Activated CD8-positive, alpha-beta T cell treated with anti-CD3 and anti-CD28 coated beads, Interleukin-2, amount 10 ng/mL, durations not matched to agents 7 days and 5 days (primary cell): ENCODE results near the gene ITGB3BP. TPM values are rescaled to one million over a fixed set of nuclear protein-coding genes. Genes with fewer than 3 reads are reported as not detected.

Source experiments
- ATAC-seq: fragments of 150-1000 bp; cut with Tn5 transposase; one replicate; pipeline ENCODE4 v1.10.0; 2021; ENCODE audit warnings: moderate library complexity
- CTCF ChIA-PET: fragments of 350-600 bp; sonication (Branson Sonifier 250); formaldehyde crosslinking; loops from one replicate; lab custom pipeline; 2021; ENCODE audit warnings: antibody characterized with exemption; lab: Charles Lee
- POLR2A ChIA-PET: fragments of 350-600 bp; sonication (Branson Sonifier 250); formaldehyde crosslinking; loops from one replicate; lab custom pipeline; 2021; ENCODE audit warnings: antibody characterized with exemption; lab: Charles Lee
- DNase-seq: peaks from one replicate; pipeline ENCODE4 v3.0.0-alpha.2; 2020
- H3K27ac Mint-ChIP-seq: one replicate; pipeline ENCODE4 v1.8.0; 2021; ENCODE audit warnings: mild to moderate bottlenecking, mixed read lengths
- H3K27me3 Mint-ChIP-seq: one replicate; pipeline ENCODE4 v1.8.0; 2021; ENCODE audit warnings: low read depth, mixed read lengths
- H3K36me3 Mint-ChIP-seq: one replicate; pipeline ENCODE4 v1.8.0; 2021; ENCODE audit warnings: low read depth, mixed read lengths
- H3K4me1 Mint-ChIP-seq: one replicate; pipeline ENCODE4 v1.8.0; 2021; ENCODE audit warnings: low read depth, mixed read lengths
- H3K4me3 Mint-ChIP-seq: one replicate; pipeline ENCODE4 v1.8.0; 2021; ENCODE audit warnings: mild to moderate bottlenecking, mixed read lengths
- H3K9me3 Mint-ChIP-seq: one replicate; pipeline ENCODE4 v1.8.0; 2022; ENCODE audit warnings: mixed read lengths; ENCODE audit not compliant: insufficient read depth
- total RNA-seq, 2 experiments: library from RNA; stranded (reverse); gene quantifications; one replicate each; pipeline ENCODE4 v1.2.3, GENCODE V29; 2021

The ITGB3BP gene
- total RNA-seq, 2 experiments from 2014 or later = 69.5 to 74.4 TPM

DNA sequence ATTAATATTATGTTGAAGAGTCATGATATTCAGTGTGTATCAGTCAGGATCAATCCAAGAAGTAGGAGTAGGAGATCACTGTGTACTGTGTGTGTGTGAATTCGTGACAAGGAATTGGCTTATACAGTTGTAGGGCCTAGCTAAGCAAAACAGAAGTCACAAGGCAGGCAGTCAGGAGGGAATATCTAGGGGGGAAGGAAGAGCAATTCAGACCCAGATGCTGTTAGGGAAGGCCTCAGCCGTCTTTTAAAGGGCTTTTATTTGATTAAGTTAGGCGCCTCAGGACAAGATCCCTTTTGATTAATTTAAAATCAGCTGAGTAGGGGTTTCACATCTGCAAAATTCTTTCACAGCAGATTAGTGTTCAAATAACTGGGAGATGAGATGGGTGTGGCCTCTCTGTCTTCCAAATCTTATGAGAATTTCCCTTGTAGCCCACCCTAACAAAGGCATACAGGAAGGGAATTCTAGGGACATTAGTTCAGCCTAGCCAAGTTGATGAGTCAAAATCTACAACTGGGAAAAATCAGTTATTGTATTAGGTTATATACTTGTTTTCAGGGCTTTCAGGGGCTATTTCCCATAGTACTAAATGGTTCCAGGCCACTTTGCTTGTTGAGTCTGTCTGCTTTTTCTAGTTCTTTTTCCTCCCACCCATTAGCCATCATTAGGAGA is 108.2 kb downstream of the ITGB3BP start:
- peaks cover 29% of the 10 kb centered on the region for H3K36me3 Mint-ChIP-seq
- no peaks in the 10 kb centered on the region for H3K9me3 Mint-ChIP-seq
- ATAC-seq = no peak
- ChIA-PET CTCF (interaction anchor here (1.0 to 1.9 kb wide), 2 partner anchors 9 to 27 kb away, joined by 3 to 4 read pairs; no protein-coding TSS in a partner anchor), POLR2A (no interaction called here)
- no peak overlapping the region for H3K4me3 Mint-ChIP-seq
- H3K4me1 Mint-ChIP-seq = no peaks in the 10 kb centered on the region
- H3K27ac Mint-ChIP-seq = no peak overlapping the region
- no peak for DNase-seq
- H3K27me3 Mint-ChIP-seq = no peaks in the 10 kb centered on the region

GRCh38 chr1:63413394-63413793 is 109.6 kb downstream of the ITGB3BP start:
- no peak overlapping the region for H3K4me3 Mint-ChIP-seq
- POLR2A ChIA-PET = no interaction called here
- H3K27ac Mint-ChIP-seq = no peak overlapping the region

GRCh38 chr1:63411066-63411465 is 112.0 kb downstream of the ITGB3BP start:
- Mint-ChIP-seq H3K27me3 (no peaks in the 10 kb centered on the region), H3K4me1 (no peaks in the 10 kb centered on the region), H3K4me3 (no peak overlapping the region), H3K36me3 (peaks cover 14% of the 10 kb centered on the region), H3K9me3 (no peaks in the 10 kb centered on the region), H3K27ac (no peak overlapping the region)
- no peak for ATAC-seq
- DNase-seq = no peak
- ChIA-PET POLR2A (no interaction called here), CTCF (interaction anchor here (0.7 to 1.2 kb wide), 3 partner anchors 25 to 31 kb away, joined by 3 read pairs; no protein-coding TSS in a partner anchor)

More at GRCh38 chr1:63413394-63413793, 109.6 kb downstream of the ITGB3BP start:
- Mint-ChIP-seq H3K4me1 (no peaks in the 10 kb centered on the region), H3K36me3 (peaks cover 23% of the 10 kb centered on the region), H3K27me3 (no peaks in the 10 kb centered on the region), H3K9me3 (no peaks in the 10 kb centered on the region)
- ATAC-seq (no peak), DNase-seq (no peak)
- CTCF ChIA-PET = interaction anchor here (1.0 kb wide), 1 partner anchor 12 kb away, joined by 3 read pairs; no protein-coding TSS in a partner anchor

DNA sequence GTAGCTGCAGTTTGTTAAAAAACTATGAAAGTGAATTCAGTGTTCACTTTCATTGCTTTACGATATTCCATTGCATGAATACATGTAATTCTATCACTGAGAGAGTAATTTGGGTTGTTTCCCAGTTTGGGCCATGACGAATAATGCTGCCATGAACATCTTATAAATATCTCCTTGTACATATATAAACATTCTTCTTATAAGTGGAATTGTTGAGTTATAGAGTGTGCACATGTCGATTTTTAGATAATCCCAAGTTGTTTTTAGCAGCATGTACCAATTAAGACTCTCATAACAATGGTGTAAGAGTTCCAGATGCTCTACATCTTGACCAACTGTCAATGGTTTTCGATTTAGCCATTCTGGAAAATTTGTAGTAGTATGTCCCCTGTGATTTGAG is 114.7 kb downstream of the ITGB3BP start:
- no peaks in the 10 kb centered on the region for H3K4me1 Mint-ChIP-seq

GRCh38 chr1:63407002-63407401 is 116.0 kb downstream of the ITGB3BP start:
- no peak overlapping the region for H3K27ac Mint-ChIP-seq
- H3K4me1 Mint-ChIP-seq = no peaks in the 10 kb centered on the region
- H3K36me3 Mint-ChIP-seq = peaks cover 20% of the 10 kb centered on the region
- H3K4me3 Mint-ChIP-seq = no peak overlapping the region
- POLR2A ChIA-PET = no interaction called here
- H3K9me3 Mint-ChIP-seq = no peaks in the 10 kb centered on the region
- no peaks in the 10 kb centered on the region for H3K27me3 Mint-ChIP-seq
- DNase-seq (no peak), ATAC-seq (no peak)
- CTCF ChIA-PET = no interaction called here

More for the DNA sequence above, 114.7 kb downstream of the ITGB3BP start:
- CTCF ChIA-PET = no interaction called here
- no peak overlapping the region for H3K27ac Mint-ChIP-seq
- no peak for ATAC-seq
- POLR2A ChIA-PET = no interaction called here
- H3K9me3 Mint-ChIP-seq = no peaks in the 10 kb centered on the region
- H3K36me3 Mint-ChIP-seq = peaks cover 18% of the 10 kb centered on the region
- H3K4me3 Mint-ChIP-seq = no peak overlapping the region
- no peak for DNase-seq
- H3K27me3 Mint-ChIP-seq = no peaks in the 10 kb centered on the region

GRCh38 chr1:63405987-63406386 is 117.0 kb downstream of the ITGB3BP start:
- POLR2A ChIA-PET = no interaction called here
- H3K27ac Mint-ChIP-seq = no peak overlapping the region
- CTCF ChIA-PET = interaction anchor here (1.1 kb wide), 1 partner anchor 10 kb away, joined by 3 read pairs; no protein-coding TSS in a partner anchor
- no peaks in the 10 kb centered on the region for H3K9me3 Mint-ChIP-seq
- H3K4me3 Mint-ChIP-seq = no peak overlapping the region
- peaks cover 18% of the 10 kb centered on the region for H3K36me3 Mint-ChIP-seq
- no peaks in the 10 kb centered on the region for H3K4me1 Mint-ChIP-seq
- H3K27me3 Mint-ChIP-seq = no peaks in the 10 kb centered on the region
- no peak for DNase-seq
- no peak for ATAC-seq

- ChIA-PET CTCF (interaction anchor here (1.1 kb wide), 1 partner anchor 11 kb away, joined by 3 read pairs; no protein-coding TSS in a partner anchor), POLR2A (no interaction called here)
- Mint-ChIP-seq H3K27me3 (no peaks in the 10 kb centered on the region), H3K36me3 (peaks cover 25% of the 10 kb centered on the region), H3K4me3 (no peak overlapping the region), H3K27ac (no peak overlapping the region), H3K9me3 (no peaks in the 10 kb centered on the region), H3K4me1 (no peaks in the 10 kb centered on the region)
- DNase-seq = no peak
- no peak for ATAC-seq
These were observed 118.0 kb downstream of the ITGB3BP start for GRCh38 chr1:63405021-63405420.

- Mint-ChIP-seq H3K9me3 (no peaks in the 10 kb centered on the region), H3K4me1 (no peaks in the 10 kb centered on the region), H3K36me3 (peaks cover 31% of the 10 kb centered on the region), H3K27ac (no peak overlapping the region), H3K27me3 (no peaks in the 10 kb centered on the region), H3K4me3 (no peak overlapping the region)
- ATAC-seq (no peak), DNase-seq (no peak)
- POLR2A ChIA-PET = interaction anchor here (0.6 kb wide), 1 partner anchor 359 kb away, joined by 7 read pairs; no protein-coding TSS in a partner anchor
- CTCF ChIA-PET = no interaction called here
These were observed 119.6 kb downstream of the ITGB3BP start for GRCh38 chr1:63403386-63403785.

GRCh38 chr1:63401945-63402344 is 121.1 kb downstream of the ITGB3BP start:
- peaks cover 31% of the 10 kb centered on the region for H3K36me3 Mint-ChIP-seq
- CTCF ChIA-PET = interaction anchor here (1.3 kb wide), 1 partner anchor 11 kb away, joined by 3 read pairs; no protein-coding TSS in a partner anchor
- H3K27me3 Mint-ChIP-seq = no peaks in the 10 kb centered on the region
- no peak overlapping the region for H3K27ac Mint-ChIP-seq
- no peaks in the 10 kb centered on the region for H3K9me3 Mint-ChIP-seq
- POLR2A ChIA-PET = no interaction called here
- no peak for DNase-seq
- no peaks in the 10 kb centered on the region for H3K4me1 Mint-ChIP-seq
- no peak overlapping the region for H3K4me3 Mint-ChIP-seq
- no peak for ATAC-seq

Other genes starting within 250 kb of the ITGB3BP start
- not detected for gene FOXD3, start 200.7 kb downstream of the ITGB3BP start, total RNA-seq
- 10 to 100 TPM; 23.1 to 25.6 TPM for gene ALG6, start 155.6 kb downstream of the ITGB3BP start, total RNA-seq
- gene EFCAB7, start 300 bp upstream of the ITGB3BP start, total RNA-seq = 1 to 10 TPM; 7.7 to 9.5 TPM
- 10 to 100 TPM; 60.1 to 65.9 TPM for gene PGM1, start 70.2 kb upstream of the ITGB3BP start, total RNA-seq